Measurements from ENCODE around the gene SASS6. TPM values are rescaled to one million over a fixed set of nuclear protein-coding genes. Genes with fewer than 3 reads are reported as not detected.

SASS6 gene
- total RNA-seq (1 to 10 TPM; 2.1 to 2.5 TPM), polyA plus RNA-seq (1 to 10 TPM in 1 of 2 donors, under 1 TPM in 1; 0.88 to 1.7 TPM)
- long read RNA-seq, donor 1, partial matches to known transcripts = 3 of 4 reads
- long read RNA-seq, donor 1, other reads (novel, unspliced or antisense) = 1 of 4 reads
- long read RNA-seq, donor 2, partial matches to known transcripts = 1 of 3 reads
- long read RNA-seq, donor 2, other reads (novel, unspliced or antisense) = 2 of 3 reads

GRCh38 chr1:100132566-100133477 lies at the start of gene SASS6, which contains the start of gene TRMT13:
SASS6 (minus strand) TSS chr1:100132930; CDS start chr1:100132814, 116 bp downstream.
TRMT13 (plus strand) TSS chr1:100133163; CDS start chr1:100133169, 6 bp downstream.
- intact Hi-C loops (cut with DNase I) = loop anchor here (10.0 kb wide), 3 partner anchors 132 to 762 kb away; partner anchors contain the start of genes EXTL2 (in 1 of the 2), RTCA (in 1 of the 2) and SLC30A7 (in 1 of the 2)

GRCh38 chr1:100178091-100178490 lies 45.4 kb upstream of the SASS6 start, which contains the start of gene LRRC39:
LRRC39 (minus strand) TSS chr1:100178256; CDS start chr1:100168516, 9,740 bp downstream.
- 13 to 21% methylated on average over 5 of the region's 5 CpGs for WGBS, 2 donors
- no peak within 1 kb of the TSS for H3K4me3 ChIP-seq (ENCODE audit: low read length in 2 of 2)

More at GRCh38 chr1:100132566-100133477, at the start of gene SASS6, which contains the start of gene TRMT13:
- no peaks in the 10 kb centered on the region for H3K27me3 ChIP-seq (ENCODE audit: control insufficient read depth in 1 of 2, insufficient read depth in 2 of 2, low read length in 1 of 2)
- peak; percentile 98 for DNase-seq
- peak within 1 kb of the TSS in 1 of 2 donors; percentile 16 for H3K27ac ChIP-seq (ENCODE audit: low read depth in 1 of 2, low read length in 2 of 2)
- ATAC-seq (ENCODE audit: low FRiP score) = peak; percentile 100
- WGBS, 2 donors = 0% methylated on average over 57 of the region's 57 CpGs
- H3K4me1 ChIP-seq (ENCODE audit: control insufficient read depth in 1 of 2, insufficient read depth in 2 of 2, low read length in 2 of 2) = peaks cover 0 to 2% of the 10 kb centered on the region in 2 donors
- no peaks in the 10 kb centered on the region for H3K36me3 ChIP-seq (ENCODE audit: control insufficient read depth in 1 of 2, insufficient read depth in 2 of 2, low read length in 1 of 2)
- peak within 1 kb of the TSS; percentile 78 to 91 for H3K4me3 ChIP-seq (ENCODE audit: low read length in 2 of 2)
- no peaks in the 10 kb centered on the region for H3K9me3 ChIP-seq (ENCODE audit: control insufficient read depth, low read length)

GRCh38 chr1:100177295-100178041 lies 44.7 kb upstream of the SASS6 start:
- no peak overlapping the region for H3K27ac ChIP-seq (ENCODE audit: low read depth in 1 of 2, low read length in 2 of 2)
- H3K27me3 ChIP-seq (ENCODE audit: control insufficient read depth in 1 of 2, insufficient read depth in 2 of 2, low read length in 1 of 2) = no peaks in the 10 kb centered on the region

More at GRCh38 chr1:100178091-100178490, 45.4 kb upstream of the SASS6 start, which contains the start of gene LRRC39:
- H3K4me1 ChIP-seq (ENCODE audit: control insufficient read depth in 1 of 2, insufficient read depth in 2 of 2, low read length in 2 of 2) = no peaks in the 10 kb centered on the region
- H3K9me3 ChIP-seq (ENCODE audit: control insufficient read depth, low read length) = no peaks in the 10 kb centered on the region
- H3K36me3 ChIP-seq (ENCODE audit: control insufficient read depth in 1 of 2, insufficient read depth in 2 of 2, low read length in 1 of 2) = no peaks in the 10 kb centered on the region
- H3K27ac ChIP-seq (ENCODE audit: low read depth in 1 of 2, low read length in 2 of 2) = no peak within 1 kb of the TSS
- intact Hi-C loops (cut with DNase I) = no loop called here
- DNase-seq = no peak
- H3K27me3 ChIP-seq (ENCODE audit: control insufficient read depth in 1 of 2, insufficient read depth in 2 of 2, low read length in 1 of 2) = no peaks in the 10 kb centered on the region
- ATAC-seq (ENCODE audit: low FRiP score) = no peak

GRCh38 chr1:100168051-100168450 lies 35.3 kb upstream of the SASS6 start:
- Histone ChIP-seq H3K9me3 (ENCODE audit: control insufficient read depth, low read length) (no peaks in the 10 kb centered on the region), H3K4me1 (ENCODE audit: control insufficient read depth in 1 of 2, insufficient read depth in 2 of 2, low read length in 2 of 2) (no peaks in the 10 kb centered on the region), H3K4me3 (ENCODE audit: low read length in 2 of 2) (no peak overlapping the region), H3K36me3 (ENCODE audit: control insufficient read depth in 1 of 2, insufficient read depth in 2 of 2, low read length in 1 of 2) (no peaks in the 10 kb centered on the region), H3K27me3 (ENCODE audit: control insufficient read depth in 1 of 2, insufficient read depth in 2 of 2, low read length in 1 of 2) (no peaks in the 10 kb centered on the region), H3K27ac (ENCODE audit: low read depth in 1 of 2, low read length in 2 of 2) (no peak overlapping the region)
- DNase-seq = no peak
- ATAC-seq (ENCODE audit: low FRiP score) = no peak
- WGBS, 2 donors = 96 to 97% methylated on average over 2 of the region's 2 CpGs
- intact Hi-C loops (cut with DNase I) = no loop called here

More at GRCh38 chr1:100177295-100178041, 44.7 kb upstream of the SASS6 start:
- no peaks in the 10 kb centered on the region for H3K4me1 ChIP-seq (ENCODE audit: control insufficient read depth in 1 of 2, insufficient read depth in 2 of 2, low read length in 2 of 2)
- WGBS, 2 donors = 92 to 94% methylated on average over 4 of the region's 4 CpGs
- H3K36me3 ChIP-seq (ENCODE audit: control insufficient read depth in 1 of 2, insufficient read depth in 2 of 2, low read length in 1 of 2) = no peaks in the 10 kb centered on the region
- no peak for DNase-seq
- intact Hi-C loops (cut with DNase I) = no loop called here
- H3K9me3 ChIP-seq (ENCODE audit: control insufficient read depth, low read length) = no peaks in the 10 kb centered on the region
- ATAC-seq (ENCODE audit: low FRiP score) = no peak
- H3K4me3 ChIP-seq (ENCODE audit: low read length in 2 of 2) = no peak overlapping the region

GRCh38 chr1:100164702-100165101 lies 32.0 kb upstream of the SASS6 start:
- Histone ChIP-seq H3K9me3 (ENCODE audit: control insufficient read depth, low read length) (no peaks in the 10 kb centered on the region), H3K27me3 (ENCODE audit: control insufficient read depth in 1 of 2, insufficient read depth in 2 of 2, low read length in 1 of 2) (no peaks in the 10 kb centered on the region), H3K4me3 (ENCODE audit: low read length in 2 of 2) (no peak overlapping the region), H3K4me1 (ENCODE audit: control insufficient read depth in 1 of 2, insufficient read depth in 2 of 2, low read length in 2 of 2) (no peaks in the 10 kb centered on the region), H3K36me3 (ENCODE audit: control insufficient read depth in 1 of 2, insufficient read depth in 2 of 2, low read length in 1 of 2) (no peaks in the 10 kb centered on the region), H3K27ac (ENCODE audit: low read depth in 1 of 2, low read length in 2 of 2) (no peak overlapping the region)
- no peak for ATAC-seq (ENCODE audit: low FRiP score)
- 89 to 92% methylated on average over 5 of the region's 5 CpGs for WGBS, 2 donors
- DNase-seq = no peak
- intact Hi-C loops (cut with DNase I) = no loop called here

- ATAC-seq (ENCODE audit: low FRiP score) = no peak
- no peaks in the 10 kb centered on the region for H3K4me1 ChIP-seq (ENCODE audit: control insufficient read depth in 1 of 2, insufficient read depth in 2 of 2, low read length in 2 of 2)
- H3K4me3 ChIP-seq (ENCODE audit: low read length in 2 of 2) = no peak overlapping the region
- no peaks in the 10 kb centered on the region for H3K36me3 ChIP-seq (ENCODE audit: control insufficient read depth in 1 of 2, insufficient read depth in 2 of 2, low read length in 1 of 2)
- intact Hi-C loops (cut with DNase I) = no loop called here
- H3K27ac ChIP-seq (ENCODE audit: low read depth in 1 of 2, low read length in 2 of 2) = no peak overlapping the region
- WGBS, 2 donors = 24 to 25% methylated on average over 2 of the region's 2 CpGs
- H3K9me3 ChIP-seq (ENCODE audit: control insufficient read depth, low read length) = no peaks in the 10 kb centered on the region
- no peaks in the 10 kb centered on the region for H3K27me3 ChIP-seq (ENCODE audit: control insufficient read depth in 1 of 2, insufficient read depth in 2 of 2, low read length in 1 of 2)
- no peak for DNase-seq
Measured at GRCh38 chr1:100164216-100164615, 31.5 kb upstream of the SASS6 start.

GRCh38 chr1:100162881-100163280 lies 30.2 kb upstream of the SASS6 start:
- Histone ChIP-seq H3K27ac (ENCODE audit: low read depth in 1 of 2, low read length in 2 of 2) (no peak overlapping the region), H3K9me3 (ENCODE audit: control insufficient read depth, low read length) (no peaks in the 10 kb centered on the region), H3K4me1 (ENCODE audit: control insufficient read depth in 1 of 2, insufficient read depth in 2 of 2, low read length in 2 of 2) (no peaks in the 10 kb centered on the region), H3K27me3 (ENCODE audit: control insufficient read depth in 1 of 2, insufficient read depth in 2 of 2, low read length in 1 of 2) (no peaks in the 10 kb centered on the region), H3K4me3 (ENCODE audit: low read length in 2 of 2) (no peak overlapping the region), H3K36me3 (ENCODE audit: control insufficient read depth in 1 of 2, insufficient read depth in 2 of 2, low read length in 1 of 2) (no peaks in the 10 kb centered on the region)
- DNase-seq (no peak), ATAC-seq (ENCODE audit: low FRiP score) (no peak)
- intact Hi-C loops (cut with DNase I) = loop anchor here in 1 of 2 donors (1.0 kb wide), 1 partner anchor 10 kb away; no protein-coding TSS in a partner anchor

- no peak for DNase-seq
- Histone ChIP-seq H3K9me3 (ENCODE audit: control insufficient read depth, low read length) (no peaks in the 10 kb centered on the region), H3K4me3 (ENCODE audit: low read length in 2 of 2) (no peak overlapping the region), H3K4me1 (ENCODE audit: control insufficient read depth in 1 of 2, insufficient read depth in 2 of 2, low read length in 2 of 2) (no peaks in the 10 kb centered on the region), H3K36me3 (ENCODE audit: control insufficient read depth in 1 of 2, insufficient read depth in 2 of 2, low read length in 1 of 2) (peaks cover under 1% of the 10 kb centered on the region in 2 donors), H3K27ac (ENCODE audit: low read depth in 1 of 2, low read length in 2 of 2) (no peak overlapping the region), H3K27me3 (ENCODE audit: control insufficient read depth in 1 of 2, insufficient read depth in 2 of 2, low read length in 1 of 2) (no peaks in the 10 kb centered on the region)
- 73 to 78% methylated on average over 4 of the region's 4 CpGs for WGBS, 2 donors
- ATAC-seq (ENCODE audit: low FRiP score) = no peak
- intact Hi-C loops (cut with DNase I) = no loop called here
Measured at GRCh38 chr1:100152271-100152670, 19.5 kb upstream of the SASS6 start.

Measured in aorta (tissue), 5 donors.